Suppressor macrophage treated with lipopolysaccharide for 1 hour (primary cell): ENCODE measurements around the gene PPDPF.

ENCODE experiments used
- DNase-seq, 3 donors: peaks; one replicate each; pipeline ENCODE4 v3.0.0-alpha.2; 2020 to 2022

The PPDPF gene

DNA sequence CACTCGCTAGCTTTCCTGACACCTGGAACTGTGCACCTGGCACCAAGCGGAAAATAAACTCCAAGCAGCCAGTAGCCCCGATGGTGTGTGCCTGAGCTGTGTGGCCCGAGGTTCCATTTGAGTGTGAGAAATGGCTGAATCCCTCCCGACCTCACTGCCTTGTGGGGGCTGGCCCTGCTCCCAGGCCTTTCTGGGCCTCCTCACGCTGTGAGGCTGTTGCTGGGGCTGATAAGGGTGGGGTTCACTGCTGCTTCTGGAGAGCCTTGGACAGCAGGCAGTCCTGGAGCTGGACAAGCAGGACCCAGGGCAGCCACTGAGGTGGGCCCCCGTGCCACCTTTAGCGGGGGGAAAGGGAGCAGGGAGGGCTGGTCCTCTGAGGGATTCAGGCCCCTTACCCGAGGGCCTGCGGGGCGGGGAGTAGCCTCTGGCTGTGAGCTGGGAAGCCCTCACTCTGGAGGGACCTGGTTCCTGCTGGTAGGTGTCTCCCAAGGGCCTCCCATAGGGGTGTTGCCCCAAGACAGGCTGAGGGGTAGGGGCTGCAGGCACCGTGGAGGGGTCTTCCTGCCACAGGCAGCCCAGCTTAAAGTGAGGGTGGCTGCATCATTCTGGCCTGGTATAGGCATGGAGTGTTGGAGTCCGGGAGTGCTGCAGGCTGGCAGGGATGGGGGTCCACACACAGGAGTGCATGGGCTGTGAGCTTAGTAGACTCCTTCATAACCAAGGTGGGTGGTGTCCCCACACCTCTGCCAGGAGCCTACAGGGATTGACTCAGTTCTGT, 1.7 kb downstream of the PPDPF start:
- no peak for DNase-seq

GRCh38 chr20:63522981-63523611, 2.5 kb downstream of the PPDPF start:
- DNase-seq: no peak

GRCh38 chr20:63525185-63525584, 4.6 kb downstream of the PPDPF start:
- no peak for DNase-seq

GRCh38 chr20:63525971-63526370, 5.4 kb downstream of the PPDPF start:
- DNase-seq: no peak

DNA sequence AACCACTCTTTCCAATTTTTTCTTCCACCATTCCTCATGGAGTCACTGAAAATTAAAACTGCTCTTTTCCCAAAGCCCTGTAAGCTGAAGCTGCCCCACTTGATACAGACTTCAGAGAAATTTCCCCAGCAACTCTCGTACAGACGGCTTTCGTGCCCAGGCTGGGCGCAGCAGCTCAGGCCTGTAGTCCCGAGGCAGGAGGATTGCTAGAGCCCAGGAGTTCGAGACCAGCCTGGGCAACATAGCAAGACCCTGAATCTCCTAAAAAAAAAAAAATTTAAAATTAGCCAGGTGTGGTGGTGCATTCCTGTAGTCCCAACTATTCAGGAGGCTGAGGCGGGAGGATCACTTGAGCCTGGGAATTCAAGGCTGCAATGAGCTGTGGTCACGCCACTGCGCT, 6.6 kb downstream of the PPDPF start:
- DNase-seq: no peak

DNA sequence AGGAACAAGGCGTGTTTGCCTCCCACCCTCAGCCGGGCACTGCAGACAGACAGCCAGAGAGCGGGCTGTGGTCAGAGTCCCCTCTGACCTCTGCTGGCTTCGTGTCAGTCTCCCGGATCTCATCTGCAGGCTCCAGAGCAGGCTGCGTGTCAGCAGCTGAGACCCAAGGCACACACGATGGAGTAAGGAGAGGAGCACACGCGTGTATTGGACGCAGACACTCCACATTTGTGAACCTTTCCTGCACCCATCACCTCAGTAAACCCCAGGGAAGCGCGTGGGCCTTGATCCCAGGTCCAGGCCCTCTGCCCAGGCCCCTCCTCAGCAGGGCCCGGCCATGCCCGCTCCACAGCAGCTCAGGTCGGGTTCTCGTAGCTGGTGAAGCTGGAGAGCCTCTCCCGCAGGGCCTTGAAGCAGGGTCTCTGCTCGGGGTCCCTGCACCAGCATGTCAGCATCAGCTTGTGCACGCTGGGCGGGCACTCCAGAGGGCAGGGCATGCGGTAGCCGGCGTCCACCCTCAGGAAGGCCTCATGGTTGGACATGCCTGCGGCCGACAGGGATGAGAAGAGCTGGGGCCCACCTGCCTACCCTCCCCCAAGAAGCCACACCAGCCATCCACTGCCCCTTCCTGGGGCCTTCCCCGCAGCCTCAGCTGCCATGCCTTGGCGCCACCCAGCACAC, 8.8 kb downstream of the PPDPF start:
- no peak for DNase-seq

DNA sequence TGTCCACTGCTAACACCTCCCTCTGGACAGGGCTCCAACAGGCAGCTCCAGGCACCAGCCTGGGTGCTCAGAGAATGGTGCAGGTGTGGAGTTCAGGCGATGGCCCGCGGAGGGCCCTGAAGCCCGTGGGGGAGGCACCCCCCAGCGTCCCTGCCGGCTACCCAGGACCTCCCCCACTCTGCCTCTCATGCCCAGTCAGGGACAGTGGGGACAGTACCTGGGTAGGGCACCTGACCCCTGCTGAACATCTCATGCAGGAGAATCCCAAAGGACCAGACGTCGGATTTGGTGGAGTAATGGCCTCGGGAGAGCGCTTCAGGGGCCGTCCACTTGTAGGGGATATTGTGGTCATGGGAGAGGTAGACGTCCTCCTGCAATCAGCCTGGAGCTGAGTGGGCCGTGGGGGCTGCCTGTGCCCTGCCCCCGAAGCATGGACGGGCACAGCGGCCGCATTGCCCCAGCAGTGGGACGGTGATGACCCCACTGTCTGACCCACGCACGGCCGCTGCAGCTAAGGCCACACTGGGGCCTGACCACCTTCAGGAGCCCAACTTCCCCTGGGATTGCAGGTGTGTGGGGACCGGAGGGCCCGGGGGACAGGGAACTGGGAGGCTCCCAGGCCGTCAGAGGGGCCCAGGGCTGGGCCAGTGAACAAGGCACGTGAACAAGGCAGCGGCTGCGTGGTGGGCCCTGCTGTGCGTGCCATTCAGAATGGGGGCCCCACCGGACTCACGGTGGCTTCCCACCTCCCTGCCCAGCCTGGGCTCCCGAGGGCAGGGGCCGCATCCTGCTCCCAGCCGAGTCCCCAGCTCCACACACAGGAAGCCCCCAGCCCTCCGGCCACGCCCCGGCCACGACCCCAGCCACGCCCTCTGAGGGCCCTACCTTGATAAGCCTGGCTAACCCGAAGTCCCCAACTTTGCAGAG, 9.6 kb downstream of the PPDPF start:
- DNase-seq: no peak

- DNase-seq: no peak
Measured at GRCh38 chr20:63530788-63531160, 10.2 kb downstream of the PPDPF start.

- no peak for DNase-seq
Measured at GRCh38 chr20:63531686-63532448, 11.3 kb downstream of the PPDPF start.

DNA sequence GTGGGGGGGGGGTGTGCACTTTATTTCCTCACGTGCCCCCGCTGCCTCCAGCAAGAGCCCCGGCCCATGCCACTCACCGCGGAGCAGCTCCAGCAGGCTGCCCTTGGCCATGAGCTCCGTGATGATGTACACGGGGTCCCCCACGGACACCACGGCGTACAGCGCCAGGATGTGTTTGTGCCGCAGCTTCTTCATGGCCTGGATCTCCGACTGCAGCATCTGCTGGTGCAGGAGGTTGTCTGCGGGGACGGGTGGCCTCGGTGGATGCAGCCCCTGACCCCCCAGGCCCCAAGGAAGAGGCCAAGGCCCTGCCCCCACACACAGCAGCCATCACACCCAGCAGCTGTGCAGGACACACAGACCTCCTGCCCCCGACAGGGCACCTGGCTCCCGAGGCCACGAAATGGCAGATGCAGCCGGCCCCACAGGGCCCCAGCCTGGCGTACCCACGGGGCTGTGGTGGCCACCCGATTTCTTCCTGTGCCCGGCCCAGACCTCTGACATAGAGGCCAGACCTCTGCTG, 11.9 kb downstream of the PPDPF start:
- DNase-seq: no peak

DNA sequence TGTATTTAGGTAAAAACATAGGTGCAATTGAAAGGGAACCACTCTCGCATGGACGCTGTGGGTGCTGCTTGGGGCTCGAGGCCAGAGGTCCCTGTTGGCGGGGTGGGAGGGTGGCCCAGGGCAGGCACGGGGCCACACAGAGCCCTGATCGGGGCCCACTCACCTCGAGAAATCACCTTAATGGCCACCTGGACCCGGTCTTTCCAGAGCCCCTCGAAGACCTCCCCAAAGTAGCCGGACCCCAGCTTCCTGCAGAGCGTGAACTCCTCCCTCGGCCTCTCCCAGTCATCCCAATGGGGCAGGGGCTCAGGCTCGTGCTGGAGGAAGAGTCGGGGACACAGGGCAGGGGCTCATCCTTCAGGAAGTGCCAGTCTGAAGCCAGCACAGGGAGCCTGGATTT, 12.8 kb downstream of the PPDPF start:
- DNase-seq: no peak

DNA sequence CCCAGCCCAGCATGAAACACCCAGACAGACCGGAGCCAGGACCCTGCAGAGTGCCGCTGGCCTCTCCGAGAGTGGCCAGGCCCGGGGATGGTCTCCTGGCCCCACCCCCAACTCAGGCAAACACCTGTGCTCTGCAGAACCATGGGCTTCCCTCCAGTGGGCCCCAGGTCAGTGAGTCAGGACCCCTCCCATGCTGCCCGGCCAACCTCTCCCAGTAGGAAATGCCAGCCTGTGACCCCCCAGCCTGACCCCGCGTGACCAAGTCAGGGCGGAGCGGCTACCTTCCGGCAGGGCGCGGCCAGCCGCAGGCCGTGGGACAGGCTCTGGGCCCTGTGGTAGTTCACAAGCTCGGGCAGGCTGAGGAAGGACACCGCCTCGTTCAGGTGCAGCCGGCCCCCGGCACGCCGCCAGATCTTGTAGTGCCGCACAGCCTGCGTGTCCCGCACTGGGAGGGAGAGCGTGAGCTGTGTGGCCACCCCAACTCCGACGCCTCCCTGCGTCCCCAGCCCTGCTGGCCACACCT, 13.4 kb downstream of the PPDPF start:
- DNase-seq: no peak

GRCh38 chr20:63534427-63534830, 13.9 kb downstream of the PPDPF start:
- DNase-seq: no peak

DNA sequence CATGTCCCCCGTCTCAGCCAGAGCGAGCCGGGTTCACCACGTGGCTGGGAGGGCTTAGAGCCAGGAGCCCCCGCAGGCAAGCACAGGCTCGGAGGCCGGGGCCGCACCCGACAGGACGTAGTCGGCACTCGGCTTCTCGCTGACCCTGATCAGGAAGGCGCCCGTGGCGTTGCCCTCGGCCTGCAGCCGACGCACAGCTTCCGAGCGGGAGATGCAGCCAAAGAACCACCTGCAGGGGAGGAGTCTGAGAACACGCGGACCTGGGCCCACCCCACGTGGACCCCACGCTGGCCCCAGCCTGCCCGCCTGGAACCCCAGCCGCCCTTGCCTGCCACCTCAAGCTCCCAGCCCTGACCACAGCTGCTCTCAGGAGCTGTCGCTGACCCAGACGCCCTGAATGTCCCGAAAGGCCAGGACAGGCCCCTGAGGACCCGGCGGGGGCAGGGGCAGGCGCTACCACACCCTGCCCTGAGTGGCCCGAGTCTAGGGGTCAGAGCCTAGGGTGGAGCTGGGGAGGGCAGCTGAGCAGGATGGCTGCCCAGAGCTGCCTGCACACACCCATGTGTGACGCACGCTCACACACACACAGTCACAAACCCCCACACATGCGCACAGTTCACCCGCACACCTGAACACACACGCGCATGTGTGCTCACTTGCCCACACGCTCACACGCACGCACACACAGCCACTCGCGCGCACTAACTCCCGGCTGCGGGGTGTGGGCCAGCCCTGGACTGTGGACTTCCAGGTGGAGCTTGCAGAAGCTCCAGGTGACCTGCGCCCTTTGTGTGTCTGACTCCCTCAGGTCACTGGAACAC, 14.5 kb downstream of the PPDPF start:
- no peak for DNase-seq

DNA sequence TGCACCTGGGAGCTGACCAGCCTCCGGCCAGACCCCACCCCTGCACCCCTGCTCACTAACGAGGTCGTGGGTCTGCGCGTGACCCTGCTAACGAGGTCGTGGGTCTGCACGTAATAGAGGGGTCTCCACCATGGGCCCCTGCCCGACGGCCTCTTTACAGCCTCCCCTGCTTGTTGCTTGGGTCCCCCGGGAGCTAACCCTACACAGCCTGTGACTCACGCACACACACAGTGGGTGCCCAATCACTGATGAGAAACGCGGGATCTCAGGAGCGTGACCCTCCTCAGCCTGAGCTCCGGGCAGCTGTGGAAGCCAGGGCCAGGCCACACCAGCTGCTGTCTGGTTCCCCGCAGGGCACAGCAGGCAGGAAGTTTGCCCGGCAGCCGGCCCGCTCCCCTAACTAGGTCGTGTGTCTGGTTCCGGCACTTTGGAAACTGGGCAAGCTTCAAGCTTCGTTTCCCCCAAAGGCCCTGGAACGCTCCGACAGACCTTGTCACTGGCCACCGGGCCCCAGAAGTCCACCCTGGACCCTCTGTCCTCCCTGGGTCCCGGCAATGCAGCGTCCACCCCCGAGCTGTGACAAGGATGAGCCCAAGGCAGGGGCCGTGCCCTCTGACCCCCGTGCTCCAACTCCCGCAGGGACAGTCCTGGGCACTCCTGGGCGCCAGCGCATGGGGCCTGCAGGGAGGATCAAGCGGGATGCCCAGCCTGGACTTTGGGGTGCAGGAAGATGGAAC, 15.8 kb downstream of the PPDPF start:
- peak in 1 of 3 donors; percentile 34 for DNase-seq

GRCh38 chr20:63536997-63537524, 16.5 kb downstream of the PPDPF start, which contains the start of gene PTK6:
Gene PTK6 (minus strand): TSS chr20:63537376. CDS start chr20:63537314, 62 bp downstream.
- DNase-seq: peak; percentile 79 to 90 (median 84)

GRCh38 chr20:63537525-63538203, 17.1 kb downstream of the PPDPF start:
- DNase-seq: peak; percentile 98 to 99 (median 98)

- peak; percentile 76 to 87 (median 81) for DNase-seq
Measured at GRCh38 chr20:63538204-63539091, 17.9 kb downstream of the PPDPF start.
